Ishikawa (cell line): ENCODE measurements around the gene MYMK.

ENCODE experiments used
- CEBPB ChIP-seq: IDR thresholded peaks from 2 replicates; pipeline ENCODE4 v1.6.1; 2012
- CREB1 ChIP-seq: IDR thresholded peaks from 2 replicates; pipeline ENCODE4 v1.6.1; 2012; ENCODE audit warnings: low read depth
- EGR1 ChIP-seq: IDR thresholded peaks from 2 replicates; pipeline ENCODE4 v1.6.1; 2012
- EP300 ChIP-seq: IDR thresholded peaks from 2 replicates; pipeline ENCODE4 v1.6.1; 2012; ENCODE audit warnings: borderline replicate concordance
- FOXM1 ChIP-seq: IDR thresholded peaks from 2 replicates; pipeline ENCODE4 v1.6.1; 2012; ENCODE audit warnings: low read depth, borderline replicate concordance
- NFIC ChIP-seq: IDR thresholded peaks from 2 replicates; pipeline ENCODE4 v1.6.1; 2012
- RAD21 ChIP-seq: IDR thresholded peaks from 2 replicates; pipeline ENCODE4 v1.6.1; 2012; ENCODE audit warnings: low read depth
- TAF1 ChIP-seq: IDR thresholded peaks from 2 replicates; pipeline ENCODE4 v1.6.1; 2012; ENCODE audit warnings: low read depth, mild to moderate bottlenecking
- TCF12 ChIP-seq: IDR thresholded peaks from 2 replicates; pipeline ENCODE4 v1.6.1; 2012; ENCODE audit warnings: low read depth
- TEAD4 ChIP-seq: IDR thresholded peaks from 2 replicates; pipeline ENCODE4 v1.6.1; 2012
- YY1 ChIP-seq: IDR thresholded peaks from 2 replicates; pipeline ENCODE4 v1.6.1; 2012; ENCODE audit warnings: low read depth
- ZBTB7A ChIP-seq: IDR thresholded peaks from 2 replicates; pipeline ENCODE4 v1.6.1; 2012; ENCODE audit warnings: low read depth
- TF ChIP-seq, protein P1 (sequence below): IDR thresholded peaks from 2 replicates; pipeline ENCODE4 v1.6.1; 2012; ENCODE audit warnings: low read depth, mild to moderate bottlenecking
- TF ChIP-seq, protein P2 (sequence below): IDR thresholded peaks from 2 replicates; pipeline ENCODE4 v1.6.1; 2012
- TF ChIP-seq, protein P3 (sequence below): IDR thresholded peaks from 2 replicates; pipeline ENCODE4 v1.6.1; 2012

The MYMK gene

DNA sequence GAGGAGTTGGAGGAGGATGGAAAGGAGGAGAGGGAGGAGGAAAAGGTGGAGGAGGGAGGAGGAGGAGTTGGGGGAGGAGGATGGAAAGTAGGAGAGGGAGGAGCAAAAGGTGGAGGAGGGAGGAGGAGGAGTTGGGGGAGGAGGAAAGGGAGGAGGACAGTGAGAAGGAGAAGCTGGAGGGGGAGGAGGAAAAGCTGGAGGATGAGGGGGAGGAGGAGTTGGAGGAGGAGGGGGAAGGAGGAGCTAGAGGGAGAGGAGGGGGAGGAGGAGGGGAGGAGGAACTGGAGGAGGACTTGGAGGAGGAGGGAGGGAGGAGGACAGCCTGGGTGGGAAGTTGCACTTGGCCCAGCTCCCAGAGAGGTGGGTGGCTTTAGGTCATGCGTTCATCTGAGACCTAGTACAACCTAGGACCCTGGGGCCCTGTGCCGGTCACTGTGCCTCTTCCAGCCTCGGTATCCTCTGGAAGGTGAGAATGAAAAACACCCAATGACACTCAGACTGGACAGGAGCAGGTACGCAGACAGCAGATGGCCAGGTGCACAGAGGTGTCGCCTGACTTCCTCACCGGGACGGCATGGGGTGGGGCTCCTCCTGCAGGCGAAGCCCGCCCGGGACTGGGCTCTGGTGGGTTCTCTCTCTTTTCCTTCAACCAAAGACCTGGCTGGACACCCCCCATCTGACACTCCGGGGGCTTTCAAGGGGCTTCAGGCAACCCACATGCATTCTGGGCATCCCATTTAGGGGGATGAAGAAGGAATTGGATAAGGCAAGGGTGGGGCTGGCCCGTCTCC, 33.7 kb downstream of the MYMK start:
- no peak for TF ChIP-seq TEAD4
- TF ChIP-seq FOXM1: no peak
- TF ChIP-seq, protein P1, sequence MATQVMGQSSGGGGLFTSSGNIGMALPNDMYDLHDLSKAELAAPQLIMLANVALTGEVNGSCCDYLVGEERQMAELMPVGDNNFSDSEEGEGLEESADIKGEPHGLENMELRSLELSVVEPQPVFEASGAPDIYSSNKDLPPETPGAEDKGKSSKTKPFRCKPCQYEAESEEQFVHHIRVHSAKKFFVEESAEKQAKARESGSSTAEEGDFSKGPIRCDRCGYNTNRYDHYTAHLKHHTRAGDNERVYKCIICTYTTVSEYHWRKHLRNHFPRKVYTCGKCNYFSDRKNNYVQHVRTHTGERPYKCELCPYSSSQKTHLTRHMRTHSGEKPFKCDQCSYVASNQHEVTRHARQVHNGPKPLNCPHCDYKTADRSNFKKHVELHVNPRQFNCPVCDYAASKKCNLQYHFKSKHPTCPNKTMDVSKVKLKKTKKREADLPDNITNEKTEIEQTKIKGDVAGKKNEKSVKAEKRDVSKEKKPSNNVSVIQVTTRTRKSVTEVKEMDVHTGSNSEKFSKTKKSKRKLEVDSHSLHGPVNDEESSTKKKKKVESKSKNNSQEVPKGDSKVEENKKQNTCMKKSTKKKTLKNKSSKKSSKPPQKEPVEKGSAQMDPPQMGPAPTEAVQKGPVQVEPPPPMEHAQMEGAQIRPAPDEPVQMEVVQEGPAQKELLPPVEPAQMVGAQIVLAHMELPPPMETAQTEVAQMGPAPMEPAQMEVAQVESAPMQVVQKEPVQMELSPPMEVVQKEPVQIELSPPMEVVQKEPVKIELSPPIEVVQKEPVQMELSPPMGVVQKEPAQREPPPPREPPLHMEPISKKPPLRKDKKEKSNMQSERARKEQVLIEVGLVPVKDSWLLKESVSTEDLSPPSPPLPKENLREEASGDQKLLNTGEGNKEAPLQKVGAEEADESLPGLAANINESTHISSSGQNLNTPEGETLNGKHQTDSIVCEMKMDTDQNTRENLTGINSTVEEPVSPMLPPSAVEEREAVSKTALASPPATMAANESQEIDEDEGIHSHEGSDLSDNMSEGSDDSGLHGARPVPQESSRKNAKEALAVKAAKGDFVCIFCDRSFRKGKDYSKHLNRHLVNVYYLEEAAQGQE: no peak

DNA sequence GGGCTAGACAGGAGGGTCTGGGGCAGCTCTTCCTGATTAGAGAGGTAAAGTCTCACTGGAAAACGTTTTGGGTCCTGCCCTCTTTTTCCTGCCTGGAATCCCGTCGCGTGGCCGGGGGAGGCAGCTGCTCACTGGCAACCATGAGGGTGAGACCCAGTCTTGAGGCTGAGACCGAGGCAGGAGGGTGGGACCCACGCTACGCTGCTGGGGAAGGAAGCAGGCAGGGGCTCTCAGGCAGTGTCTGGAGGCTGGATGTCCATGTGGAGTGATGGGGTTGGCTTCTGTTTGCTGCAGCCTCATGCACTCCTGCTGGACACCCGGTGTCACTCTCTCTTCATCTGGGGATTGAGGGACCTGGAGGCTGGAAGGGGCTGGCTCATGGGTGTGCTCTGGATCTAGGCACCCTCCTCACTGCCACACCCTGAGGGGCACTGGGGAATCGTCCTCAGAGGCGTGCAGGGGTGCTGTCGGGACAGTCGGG, 34.5 kb downstream of the MYMK start:
- TF ChIP-seq FOXM1: no peak
- TF ChIP-seq, protein P2, sequence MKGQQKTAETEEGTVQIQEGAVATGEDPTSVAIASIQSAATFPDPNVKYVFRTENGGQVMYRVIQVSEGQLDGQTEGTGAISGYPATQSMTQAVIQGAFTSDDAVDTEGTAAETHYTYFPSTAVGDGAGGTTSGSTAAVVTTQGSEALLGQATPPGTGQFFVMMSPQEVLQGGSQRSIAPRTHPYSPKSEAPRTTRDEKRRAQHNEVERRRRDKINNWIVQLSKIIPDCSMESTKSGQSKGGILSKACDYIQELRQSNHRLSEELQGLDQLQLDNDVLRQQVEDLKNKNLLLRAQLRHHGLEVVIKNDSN: no peak
- TF ChIP-seq TEAD4: no peak
- no peak for TF ChIP-seq RAD21
- no peak for TF ChIP-seq TCF12
- no peak for TF ChIP-seq NFIC
- no peak for TF ChIP-seq EGR1
- no peak for TF ChIP-seq CEBPB

DNA sequence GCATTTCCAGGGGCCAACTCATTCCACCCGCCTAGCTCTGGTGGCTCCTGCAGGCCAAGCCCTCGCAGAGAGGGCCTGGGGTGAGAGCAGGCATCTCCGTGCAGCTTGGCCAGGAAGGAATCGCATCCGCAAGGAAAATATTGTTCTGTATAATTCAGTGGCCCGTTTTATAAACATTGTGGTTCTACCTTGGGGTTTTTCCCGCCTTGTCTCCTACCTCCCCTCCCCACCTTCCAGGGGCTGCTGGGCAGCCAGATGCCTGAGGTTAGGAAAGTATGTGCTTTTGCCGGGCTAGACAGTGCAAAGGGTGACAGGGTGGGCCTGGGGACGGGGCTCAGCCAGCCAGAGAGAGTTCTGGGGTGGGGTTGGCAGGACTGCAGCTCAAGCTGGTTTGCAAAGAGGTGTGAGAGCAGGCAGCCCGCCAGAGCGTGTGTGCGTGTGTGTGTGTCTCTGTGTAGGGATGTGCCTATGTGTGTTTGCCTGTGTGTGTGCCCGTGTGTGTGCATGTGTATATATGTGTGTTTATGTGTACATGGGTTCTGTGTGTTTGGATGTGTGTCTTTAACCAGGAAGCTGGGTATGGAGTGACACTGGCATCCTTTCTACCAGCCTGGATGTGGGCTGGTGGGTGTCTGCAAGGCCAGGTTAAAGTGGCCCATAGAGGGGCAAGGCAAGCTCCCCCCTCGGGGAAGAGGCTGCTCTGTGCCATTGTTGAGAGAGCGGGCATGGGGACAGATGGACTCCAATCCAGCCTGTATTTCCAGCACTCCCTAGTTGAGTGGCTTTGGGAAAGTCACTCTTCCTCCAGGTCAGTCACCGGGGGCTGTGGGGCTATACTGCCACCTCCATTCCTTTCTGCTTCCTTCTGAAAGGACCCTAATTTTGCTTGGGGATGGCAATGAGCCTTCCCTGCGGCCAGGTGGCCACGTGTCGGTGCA, 35.2 kb downstream of the MYMK start:
- TF ChIP-seq RAD21 (no peak), YY1 (no peak), CREB1 (no peak), EGR1 (no peak), ZBTB7A (no peak), FOXM1 (no peak), EP300 (no peak)
- TF ChIP-seq, protein P1: no peak
- TF ChIP-seq, protein P2: no peak

DNA sequence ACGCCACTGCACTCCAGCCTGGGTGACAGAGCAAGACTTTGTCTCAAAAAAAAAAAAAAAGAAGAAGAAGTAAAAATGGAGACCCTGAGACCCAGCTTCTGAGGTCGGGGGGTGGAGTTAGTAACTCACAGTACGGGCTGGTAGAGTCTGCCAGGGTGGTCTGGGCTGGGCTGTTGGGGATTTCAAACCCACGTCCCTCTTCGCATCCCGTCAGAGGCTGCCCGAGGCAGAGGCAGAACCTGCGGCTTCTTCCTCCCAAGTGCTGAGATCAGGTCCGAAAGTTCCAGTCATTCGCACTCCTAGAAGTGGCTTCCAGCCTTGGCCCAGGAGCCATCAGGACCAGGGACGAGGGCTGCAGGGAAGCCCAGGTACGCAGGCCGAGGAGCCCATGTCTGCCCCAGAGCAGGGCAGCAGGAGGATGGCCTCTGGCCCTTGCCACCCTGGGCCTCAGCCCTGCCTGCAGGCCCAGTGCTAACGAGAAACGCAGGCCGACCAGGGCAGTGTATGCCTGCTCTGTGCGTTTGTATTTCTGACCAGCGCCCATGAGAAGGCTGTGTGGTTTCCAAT, 36.0 kb downstream of the MYMK start:
- TF ChIP-seq CEBPB (no peak), FOXM1 (no peak), EP300 (no peak), TEAD4 (no peak), TAF1 (no peak), NFIC (no peak)

DNA sequence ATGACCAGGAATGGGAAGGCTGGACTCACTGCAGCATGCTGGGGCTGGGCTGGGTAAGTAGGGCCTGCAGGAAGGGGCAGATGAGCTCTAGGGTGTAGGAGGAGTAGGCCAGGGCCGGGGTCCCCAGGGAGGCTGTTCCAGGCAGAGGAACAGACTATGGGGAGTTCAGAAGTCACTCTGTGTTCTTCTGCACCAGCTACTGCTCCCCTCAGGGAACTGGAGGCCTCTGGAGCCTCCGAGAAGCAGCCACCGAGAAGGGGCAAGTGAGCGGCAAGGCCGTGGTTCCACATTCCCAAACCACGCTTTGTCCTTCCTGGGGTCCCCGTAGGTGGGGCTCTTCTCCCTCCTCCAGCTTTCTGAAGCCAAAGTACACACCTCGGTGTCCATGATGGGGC, 37.4 kb downstream of the MYMK start:
- TF ChIP-seq TEAD4 (no peak), TAF1 (no peak), EGR1 (no peak), TCF12 (no peak), ZBTB7A (no peak), EP300 (no peak), FOXM1 (no peak), CREB1 (no peak), YY1 (no peak), RAD21 (no peak), NFIC (no peak), CEBPB (no peak)
- TF ChIP-seq, protein P1: no peak
- TF ChIP-seq, protein P2: no peak
- TF ChIP-seq, protein P3, sequence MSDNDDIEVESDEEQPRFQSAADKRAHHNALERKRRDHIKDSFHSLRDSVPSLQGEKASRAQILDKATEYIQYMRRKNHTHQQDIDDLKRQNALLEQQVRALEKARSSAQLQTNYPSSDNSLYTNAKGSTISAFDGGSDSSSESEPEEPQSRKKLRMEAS: no peak
